Activated gamma-delta T cell treated with Interleukin-2 at 50 U/mL for 16 hours (primary cell): ENCODE results near the gene VIPR1.
"Not testable (repeated sequence)": the region's sequence is repeated elsewhere in the genome, so short reads cannot be mapped to it uniquely, and the experiment has no call there.

Experiments
- DNase-seq: peaks from one replicate; pipeline ENCODE4 v3.0.0-alpha.2; 2020

Gene VIPR1

DNA sequence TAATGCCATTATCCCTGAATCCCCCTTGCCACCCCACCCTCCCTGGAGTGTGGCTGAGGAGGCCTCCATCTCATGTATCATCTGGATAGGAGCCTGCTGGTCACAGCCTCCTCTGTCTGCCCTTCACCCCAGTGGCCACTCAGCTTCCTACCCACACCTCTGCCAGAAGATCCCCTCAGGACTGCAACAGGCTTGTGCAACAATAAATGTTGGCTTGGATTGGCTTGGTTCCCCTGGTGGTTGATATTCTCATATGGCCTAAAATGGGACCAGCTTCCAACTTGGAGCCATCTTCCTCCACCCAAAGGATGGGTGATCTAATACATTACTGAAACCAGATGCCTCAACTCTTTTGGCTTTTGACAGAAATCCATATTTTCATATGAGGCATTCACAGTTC lies 34.9 kb downstream of the VIPR1 start:
- DNase-seq: no peak

DNA sequence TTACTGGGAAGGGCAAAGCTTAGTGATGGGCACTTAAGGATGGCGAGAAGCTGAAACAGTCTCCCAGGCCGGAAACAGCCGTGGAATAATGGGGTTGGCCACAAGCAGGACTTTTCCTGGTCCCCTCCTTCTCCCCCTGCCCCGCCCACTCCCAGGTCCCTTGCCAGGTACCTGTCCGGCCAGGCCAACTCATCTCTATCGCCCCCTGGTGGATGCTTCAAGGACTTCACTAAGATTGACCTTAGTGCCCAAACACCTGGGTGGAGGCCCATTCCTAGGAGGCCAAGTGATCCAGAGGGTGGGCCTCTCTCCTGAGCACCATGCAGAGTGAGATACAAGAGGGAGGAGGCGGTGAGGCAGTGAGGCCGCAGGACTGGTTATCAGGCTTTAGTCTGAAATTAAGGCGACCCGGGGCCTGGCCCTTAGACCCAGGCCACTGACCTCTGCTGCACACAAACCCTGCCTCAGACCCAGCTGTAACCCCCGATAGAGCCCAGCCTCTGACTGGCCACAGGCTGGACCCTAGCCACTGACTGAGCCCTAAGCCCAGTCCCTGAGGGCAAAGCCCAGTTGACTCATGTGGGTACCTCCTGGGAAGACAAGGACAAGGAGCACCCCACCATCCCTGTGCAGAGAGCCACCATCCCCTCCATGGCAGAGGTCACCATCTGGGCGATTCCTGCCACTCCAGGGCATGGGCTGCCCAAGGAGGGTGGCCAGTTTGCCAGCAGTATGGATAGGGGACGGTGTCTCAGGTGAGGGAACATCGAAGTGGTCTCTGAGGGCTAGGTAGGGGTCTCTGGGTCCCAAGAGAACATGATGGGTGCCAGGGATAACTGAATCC lies 37.6 kb downstream of the VIPR1 start:
- DNase-seq: peak; percentile 66

DNA sequence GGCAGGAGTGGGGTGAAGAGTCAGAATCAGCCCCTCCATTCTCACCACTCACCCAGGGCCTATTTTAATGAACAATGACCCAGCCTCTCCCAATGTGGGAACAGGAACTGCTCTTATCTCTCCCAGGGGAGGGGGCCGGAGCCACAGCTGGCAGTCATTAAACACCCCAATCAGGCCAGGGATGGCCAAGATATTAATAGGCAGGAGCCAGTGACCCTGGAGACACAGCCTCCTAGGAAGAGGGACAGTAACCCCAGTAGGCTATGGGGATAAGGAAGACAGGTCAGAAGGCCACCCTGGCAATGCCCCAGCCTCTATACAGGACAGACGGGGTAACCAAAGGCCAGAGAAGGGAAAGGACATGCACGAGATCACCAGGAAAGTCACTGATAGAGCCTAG lies 38.6 kb downstream of the VIPR1 start:
- no peak for DNase-seq

DNA sequence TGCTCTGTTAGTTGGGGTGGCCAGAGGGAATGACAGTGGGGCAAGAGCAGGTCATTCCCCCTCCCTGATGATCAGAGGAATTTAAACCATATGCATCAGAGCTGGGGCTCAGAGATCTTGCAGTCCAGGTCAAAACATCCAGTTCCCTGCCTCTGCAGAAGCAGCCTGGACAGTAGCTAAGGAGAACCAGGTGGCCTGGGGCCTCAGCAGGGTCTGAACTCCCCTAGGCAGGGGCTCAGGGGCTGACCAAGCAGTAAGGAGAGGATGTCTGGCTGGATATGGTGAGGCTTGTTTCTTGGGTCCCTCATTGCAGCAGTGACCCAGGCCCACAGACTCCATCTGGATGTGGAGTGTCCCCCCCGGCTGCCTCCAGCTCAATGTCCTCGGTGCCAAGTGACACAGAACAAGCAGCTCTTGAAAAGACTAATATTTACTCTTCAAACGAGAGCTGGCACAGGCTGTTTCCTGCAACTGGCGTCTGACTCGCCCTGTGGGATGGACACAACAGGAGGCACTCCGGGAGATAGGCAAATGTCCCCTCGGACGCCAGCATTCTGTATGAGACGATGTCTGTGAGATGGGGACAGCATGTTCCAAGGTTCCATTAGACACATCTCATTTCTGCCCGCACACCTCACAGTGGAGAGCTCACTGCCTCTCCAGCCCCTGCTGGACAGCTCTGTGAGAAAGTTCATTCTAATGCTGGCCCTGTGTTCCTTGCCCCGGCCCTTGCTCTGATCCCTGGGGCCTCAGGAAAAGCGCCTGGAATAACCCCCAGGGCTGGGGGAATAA lies 42.2 kb downstream of the VIPR1 start:
- DNase-seq: no peak

DNA sequence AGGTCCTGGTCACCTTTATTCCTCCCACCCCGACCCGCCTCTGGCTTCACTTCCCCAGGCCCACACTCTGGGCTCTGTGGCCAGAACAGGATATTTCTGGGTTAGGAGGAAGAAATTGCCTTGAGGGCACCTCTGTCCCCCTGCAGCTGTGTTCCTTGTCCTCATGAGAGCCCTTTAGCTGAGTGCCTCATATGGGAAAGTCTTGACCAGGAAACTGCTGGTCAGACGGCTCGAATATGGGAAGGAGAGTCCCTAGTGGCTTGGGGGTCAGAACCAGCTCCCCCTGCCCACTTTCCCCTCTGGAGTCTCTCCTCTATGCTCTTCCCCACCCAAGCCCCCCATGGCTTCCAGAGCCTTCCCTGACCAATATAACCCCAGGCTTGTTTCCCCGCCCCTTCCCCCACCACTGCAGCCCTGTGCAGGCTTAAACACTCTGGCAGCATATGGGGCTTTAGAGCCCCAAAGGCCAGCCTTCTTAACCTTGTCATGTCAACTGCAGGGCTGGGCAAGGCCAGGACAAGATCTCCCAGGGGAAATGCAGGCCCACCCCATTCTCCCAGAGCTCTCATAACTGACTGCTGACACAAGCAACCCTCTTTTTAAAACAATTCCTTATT lies 42.9 kb downstream of the VIPR1 start:
- no peak for DNase-seq

DNA sequence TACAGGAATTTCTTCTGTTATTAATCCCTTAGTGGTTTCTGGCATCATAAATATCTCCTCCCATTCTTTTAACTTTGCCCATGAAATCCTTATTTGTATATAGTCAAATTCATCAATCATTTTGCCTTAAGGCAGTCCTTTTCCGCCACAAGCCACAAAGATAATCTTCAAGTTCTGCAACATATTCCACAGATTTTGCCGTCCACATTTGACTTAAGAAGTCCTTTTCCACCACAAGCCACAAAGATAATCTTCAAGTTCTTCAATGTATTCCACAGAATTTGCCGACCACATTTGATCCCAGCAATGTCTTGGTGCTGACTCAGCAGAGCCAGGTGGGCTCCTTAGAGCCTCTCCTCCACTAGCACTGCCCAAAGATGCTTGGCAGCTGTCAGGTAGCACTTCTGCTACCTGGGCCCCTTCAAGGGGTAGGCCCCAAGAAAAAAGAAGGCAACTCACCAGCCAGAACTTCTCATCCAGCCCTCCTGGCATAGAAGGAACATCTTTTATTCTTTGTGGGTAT lies 44.3 kb downstream of the VIPR1 start:
- no peak for DNase-seq

DNA sequence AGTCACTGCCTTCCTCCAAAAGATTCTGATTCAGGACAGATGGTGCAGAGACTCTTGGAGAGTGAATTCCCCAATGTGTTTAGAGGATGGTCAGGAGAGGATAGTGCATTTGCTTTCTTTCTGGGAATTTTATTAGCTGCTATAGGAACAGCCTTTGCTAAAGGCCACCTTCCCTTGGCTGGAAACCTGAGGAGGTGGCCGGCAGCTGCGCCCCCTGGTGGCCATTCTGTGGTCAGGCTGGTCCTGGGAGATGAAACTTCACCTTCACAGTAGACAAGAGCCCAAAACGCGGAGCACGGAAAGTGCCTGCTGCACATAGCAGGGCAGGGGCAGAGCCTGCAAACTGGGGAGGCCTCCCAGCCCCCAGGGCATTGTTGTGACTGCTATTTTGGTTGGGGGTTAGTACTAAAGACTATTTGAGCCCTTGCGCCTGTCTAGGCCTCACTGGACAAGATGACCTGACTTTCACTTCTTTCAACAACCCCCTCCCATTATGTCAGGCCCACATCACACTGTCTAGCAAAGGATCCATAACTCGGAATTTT lies 45.0 kb downstream of the VIPR1 start:
- DNase-seq: peak; percentile 69

DNA sequence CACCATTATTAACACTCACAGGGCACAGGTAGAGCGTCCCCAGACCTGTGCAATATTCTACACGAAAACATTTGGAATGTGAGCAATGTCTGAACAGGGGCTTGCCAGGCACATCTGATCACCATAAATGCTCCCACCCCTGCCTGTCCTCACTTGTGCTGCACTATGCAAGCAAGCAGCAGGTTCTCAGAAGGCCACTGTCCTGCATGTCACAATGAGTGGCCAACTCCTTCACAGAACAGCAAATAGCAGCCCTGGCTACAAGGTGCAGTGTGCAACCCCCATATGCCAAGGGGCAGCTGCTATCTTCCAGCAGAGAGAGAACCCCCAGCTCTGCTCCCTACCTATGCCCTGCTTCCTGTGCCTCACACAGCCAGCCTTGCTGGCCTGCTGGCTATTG lies 46.7 kb downstream of the VIPR1 start:
- DNase-seq: no peak

DNA sequence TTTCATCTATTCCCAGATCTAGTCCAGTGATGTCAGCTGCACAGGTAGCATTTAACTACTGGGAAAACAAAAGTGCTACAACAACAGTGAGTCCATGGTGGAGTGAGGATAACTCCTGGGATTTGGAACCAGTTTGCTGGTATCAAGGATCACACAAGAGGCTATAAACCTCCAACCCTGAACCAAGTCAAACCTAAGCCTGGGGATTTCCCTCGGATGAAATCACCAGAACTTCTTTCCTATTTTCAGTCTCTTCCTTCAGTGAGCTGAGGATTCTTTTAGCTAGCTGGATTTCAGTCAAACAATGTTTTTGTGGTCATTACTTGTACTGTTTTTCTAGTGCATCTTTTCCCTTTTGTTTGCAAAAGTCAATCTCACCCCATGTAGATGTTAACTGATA lies 47.8 kb downstream of the VIPR1 start:
- DNase-seq: no peak

DNA sequence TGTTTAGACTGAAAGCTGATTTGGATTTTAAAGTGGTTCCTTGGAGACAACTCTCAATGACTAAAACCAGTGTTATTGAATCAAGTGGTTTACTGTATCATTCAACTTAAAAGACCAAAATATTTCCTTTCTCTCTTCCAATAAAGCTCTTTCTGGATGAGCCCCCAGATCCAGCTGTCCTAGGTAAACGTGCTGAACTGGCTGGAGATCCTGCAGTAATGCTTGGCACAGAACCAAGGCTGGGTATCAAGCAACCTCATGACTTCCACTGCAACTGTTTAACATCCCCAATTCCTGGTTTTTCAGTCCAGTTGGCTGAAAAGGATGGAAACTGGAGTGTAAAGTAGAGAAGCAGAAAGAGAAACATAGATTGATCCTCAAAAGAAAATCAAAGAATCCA lies 50.4 kb downstream of the VIPR1 start:
- DNase-seq: no peak

DNA sequence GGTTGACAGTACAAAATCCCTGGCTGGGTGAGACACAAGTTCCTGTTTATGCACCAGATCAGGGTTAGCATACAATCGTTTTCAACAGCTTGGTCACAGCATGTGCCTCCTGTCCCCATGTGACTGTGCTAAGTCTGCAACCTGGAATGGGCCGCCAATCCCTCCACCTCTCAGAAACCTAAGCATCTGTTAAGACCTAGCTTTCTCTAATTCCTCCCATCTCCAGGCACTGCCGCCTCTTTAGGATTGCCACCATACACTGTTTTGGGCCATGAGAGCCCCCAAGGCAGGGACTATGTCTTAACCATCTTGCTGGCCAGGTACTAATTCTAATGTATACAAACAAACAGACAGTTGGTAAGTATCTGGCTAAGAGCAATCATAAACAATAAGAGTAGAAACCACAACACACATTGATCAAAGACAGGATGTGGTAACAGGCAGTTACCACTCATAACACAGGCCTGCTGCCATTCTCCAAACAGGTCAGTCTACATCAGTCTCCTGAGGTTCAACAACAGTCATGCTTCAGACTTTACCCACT lies 53.7 kb downstream of the VIPR1 start:
- DNase-seq: peak; percentile 47

DNA sequence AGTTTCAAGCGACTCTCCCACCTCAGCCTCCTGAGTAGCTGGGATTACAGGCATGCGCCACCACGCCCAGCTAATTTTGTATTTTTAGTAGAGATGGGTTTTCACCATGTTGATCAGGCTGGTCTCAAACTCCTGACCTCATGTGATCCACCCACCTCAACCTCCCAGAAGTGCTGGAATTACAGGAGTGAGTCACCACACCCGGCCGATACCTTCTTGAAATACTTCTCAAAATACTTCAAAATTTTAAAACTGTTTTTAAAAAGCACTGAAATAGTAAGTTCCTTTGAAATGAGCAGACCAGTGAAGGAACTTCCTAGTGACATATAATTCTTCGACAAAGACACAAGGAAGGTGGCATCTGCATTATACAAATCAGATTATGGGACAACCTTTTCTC lies 54.4 kb downstream of the VIPR1 start:
- DNase-seq: not testable (repeated sequence)

DNA sequence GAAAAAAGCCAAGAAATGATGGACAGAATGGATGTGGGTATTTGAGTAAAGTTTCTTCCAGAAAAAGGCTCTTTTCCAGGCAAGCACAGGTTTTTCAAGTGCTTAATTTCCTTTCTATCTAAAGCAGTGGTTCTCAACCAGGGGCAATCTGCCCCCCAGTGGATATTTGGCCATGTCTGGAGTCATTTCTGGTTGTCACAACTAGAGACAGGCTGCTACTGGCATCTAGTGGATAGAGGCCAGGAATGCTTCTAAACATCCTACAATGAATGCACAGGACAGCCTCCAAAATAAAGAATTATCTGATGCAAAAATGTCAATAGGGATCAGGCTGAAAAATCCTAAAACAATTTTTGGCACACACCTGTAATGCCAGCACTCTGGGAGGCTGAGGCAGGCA lies 55.4 kb downstream of the VIPR1 start:
- DNase-seq: peak; percentile 32

DNA sequence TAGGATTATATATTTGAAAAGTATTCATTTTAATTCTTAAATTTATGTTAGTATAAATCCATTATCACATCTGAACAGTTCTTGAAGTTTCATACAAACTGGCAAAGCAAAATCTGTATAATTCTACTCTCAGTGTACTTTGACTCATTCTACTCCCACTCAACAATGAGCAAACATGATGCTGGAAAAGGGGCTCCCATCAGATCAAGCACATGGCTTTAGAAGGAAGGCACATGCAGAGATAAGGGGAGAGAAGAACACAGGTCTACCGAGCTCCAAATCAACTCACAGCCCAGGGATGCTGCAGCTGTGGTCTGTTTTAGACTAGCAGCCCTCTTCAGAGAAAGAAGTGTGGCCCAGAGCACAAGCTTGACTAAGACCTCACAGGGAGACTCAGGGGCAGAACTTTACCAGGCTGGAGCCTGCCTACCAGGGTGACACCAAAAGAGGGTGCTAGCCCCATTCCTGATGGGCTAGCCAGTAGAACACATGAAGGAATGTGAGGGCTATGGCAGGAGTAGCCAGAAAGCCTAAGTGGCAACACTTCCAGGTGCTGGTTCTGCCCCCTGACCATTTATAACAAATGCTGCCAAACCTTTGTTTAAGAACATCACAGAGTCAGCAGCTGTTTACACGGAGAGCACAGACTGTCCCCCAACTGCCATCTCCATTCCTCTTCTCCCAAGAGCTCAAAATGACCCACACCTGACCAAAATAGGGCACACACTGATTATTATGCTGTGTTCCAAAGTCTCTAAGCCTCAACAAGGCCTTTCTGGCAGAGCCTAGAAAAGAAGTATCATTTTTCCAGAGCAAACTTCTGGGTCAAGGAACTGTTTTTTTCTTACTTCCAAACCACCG lies 59.8 kb downstream of the VIPR1 start:
- DNase-seq: no peak

DNA sequence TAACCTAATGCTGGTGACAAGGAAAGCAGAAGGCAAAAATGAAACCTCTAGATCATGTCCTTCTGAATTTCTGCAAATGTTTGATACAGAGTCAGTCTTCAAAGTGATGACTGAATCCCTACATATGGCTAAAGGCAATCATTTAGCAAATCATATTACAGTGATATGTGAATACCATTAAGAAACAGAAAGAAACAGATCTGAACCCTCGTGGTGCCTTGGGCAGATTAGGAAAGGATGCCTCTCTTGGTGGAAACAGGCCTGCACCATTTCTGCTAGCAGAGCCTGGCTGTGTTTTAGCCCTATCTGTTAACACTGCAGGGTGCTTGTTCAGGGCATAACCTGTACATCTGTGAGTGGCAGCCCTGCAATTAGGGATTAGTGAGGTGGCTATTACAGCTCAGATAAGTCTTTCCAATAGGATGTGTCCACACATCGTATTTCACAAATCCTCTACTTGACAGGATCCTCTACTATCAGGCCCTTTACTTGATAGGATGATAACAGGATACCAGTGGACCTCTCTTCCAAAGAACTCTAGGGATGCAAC lies 67.2 kb downstream of the VIPR1 start:
- DNase-seq: no peak

DNA sequence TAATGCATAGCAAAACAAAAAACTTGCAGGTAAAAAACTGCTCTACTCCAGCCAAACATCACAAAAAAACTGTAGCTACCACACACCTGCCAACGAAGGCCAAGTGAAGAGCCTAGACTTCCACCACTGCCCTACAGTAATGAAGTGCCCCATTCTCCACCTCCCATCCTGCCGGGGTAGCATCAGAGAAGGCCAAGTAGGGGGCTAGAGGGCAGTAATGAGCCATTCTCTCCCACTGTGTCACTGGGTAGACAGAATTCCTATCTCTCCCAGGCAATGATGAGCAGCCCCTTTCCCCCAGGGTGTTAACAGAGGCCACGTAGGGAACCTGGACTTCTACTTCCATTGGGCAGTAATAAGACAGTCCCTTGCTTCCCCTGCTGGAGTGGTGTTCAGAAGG lies 69.8 kb downstream of the VIPR1 start:
- peak; percentile 19 for DNase-seq

DNA sequence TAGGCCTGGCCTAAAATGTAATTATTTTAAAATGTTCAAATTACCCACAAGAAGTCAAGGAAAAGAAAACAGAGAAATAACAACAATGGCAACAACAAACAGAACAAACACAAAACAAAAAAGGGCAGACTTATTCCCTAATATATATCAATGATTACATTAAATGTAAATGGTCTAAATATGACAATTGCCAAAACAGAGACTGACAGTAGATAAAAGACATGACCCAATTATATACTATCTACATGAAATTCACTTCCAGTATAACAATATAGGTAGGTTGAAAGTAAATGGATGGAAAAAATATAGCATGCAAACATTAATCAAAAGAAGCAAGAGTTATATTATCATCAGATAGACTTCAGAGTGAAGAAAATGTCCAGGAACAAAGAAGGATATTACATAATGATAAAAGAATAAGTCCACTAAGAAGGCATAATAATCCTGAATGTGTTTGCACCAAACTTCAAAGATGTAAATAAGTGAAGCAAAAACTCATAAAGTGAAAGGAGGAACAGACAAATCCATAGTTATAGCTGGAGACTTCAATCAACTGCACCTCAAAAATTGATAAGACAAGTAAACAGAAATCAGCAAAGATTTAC lies 72.8 kb downstream of the VIPR1 start:
- DNase-seq: no peak

DNA sequence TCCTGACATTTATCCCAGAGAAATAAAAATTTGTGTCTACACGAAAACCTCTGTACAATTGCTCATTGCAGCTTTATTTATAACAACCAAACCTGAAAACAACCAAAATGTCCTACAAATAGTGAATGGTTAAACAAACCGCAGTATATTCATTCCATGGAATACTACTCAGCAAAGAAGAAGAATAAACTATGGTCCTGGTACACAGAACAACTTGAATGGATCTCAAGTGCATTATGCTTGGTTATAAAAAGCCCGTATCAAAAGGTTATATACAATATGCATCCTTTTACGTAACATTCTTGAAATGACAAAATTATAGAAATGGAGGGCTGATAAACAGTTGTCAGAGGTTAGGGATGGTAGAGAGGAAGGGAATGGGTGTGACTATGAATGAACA lies 75.6 kb downstream of the VIPR1 start:
- DNase-seq: no peak

DNA sequence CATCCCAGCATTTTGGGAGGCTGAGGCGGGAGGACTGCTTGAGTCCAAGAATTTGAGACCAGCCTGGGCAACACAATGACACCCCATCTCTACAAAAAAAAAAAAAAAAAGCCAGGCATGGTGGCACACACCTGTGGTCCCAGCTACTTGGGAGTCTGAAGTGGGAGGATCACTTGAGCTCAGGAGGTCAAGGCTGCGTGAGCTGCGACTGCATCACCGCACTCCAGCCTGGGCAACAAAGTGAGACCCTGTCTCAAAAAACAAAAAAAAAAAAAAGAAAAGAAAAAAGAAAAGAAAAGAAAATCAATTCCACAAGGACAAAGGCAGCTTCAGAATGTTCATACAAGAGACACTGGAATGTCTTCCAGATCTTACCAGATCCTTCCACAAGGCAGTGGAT lies 76.9 kb downstream of the VIPR1 start:
- DNase-seq: not testable (repeated sequence)

DNA sequence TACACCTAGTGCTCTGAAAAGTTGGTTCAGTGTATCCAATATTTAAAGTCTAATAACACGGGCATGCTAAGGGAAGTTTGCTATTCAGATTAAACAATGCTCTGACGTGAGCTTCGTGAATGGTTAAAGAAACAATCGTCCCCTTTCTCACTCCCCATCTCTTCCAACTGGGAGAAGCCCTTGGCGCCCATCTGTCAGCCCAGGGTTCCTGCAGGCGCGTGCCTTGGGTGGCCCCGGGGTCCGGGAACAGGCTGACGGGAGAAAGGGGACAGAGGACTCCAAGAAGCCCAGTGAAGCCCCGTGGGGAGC lies 78.9 kb downstream of the VIPR1 start:
- DNase-seq: no peak

DNA sequence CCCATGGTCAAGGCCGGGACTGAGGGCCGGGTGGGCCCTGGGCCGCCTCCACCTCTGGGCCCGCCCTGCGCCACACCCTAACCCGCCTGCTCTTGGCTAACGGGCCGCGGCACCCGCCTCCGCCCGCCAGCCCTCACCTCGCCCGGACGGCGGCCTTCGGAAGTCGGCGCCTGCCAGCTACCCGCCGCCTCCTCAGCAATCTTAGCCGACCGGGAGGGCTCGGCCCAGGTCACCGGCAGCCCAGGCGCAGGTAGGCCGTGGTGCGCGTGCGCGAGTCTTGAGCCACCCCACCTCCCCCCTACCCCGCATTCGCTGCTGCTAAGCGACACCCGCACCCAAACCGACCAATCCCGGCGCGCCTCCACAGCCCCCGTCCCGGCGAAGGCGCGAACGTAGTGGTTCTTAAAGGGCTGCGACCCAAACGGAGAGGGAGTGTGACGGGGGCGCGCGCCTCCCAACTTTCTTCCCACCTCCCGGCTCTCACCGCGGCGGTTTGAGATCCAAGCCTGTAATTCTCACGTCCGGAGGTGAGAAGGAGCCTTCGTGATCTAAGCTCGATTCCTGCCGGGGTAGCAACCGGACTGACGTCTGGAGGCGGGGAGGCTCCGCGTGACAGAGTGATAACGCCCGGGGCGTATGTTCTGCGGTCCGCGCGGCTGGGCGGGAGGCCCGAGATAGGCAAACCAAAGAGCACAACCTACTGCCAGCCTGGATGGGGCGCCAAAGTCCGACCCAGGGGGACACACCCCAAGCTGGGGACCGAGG lies 79.4 kb downstream of the VIPR1 start, which contains the start of gene SEC22C:
TSS of gene SEC22C (minus strand) at position 259 of the 765 bp plus-strand sequence. CDS start 12,921 bp downstream, outside the sequence.
- peak; percentile 96 for DNase-seq
